HG03442 (cell line): Measurements from ENCODE around the gene IER5L.
A peak's percentile ranks its signal among the peaks of the same experiment; 100 is the strongest.

Source experiments
- ATAC-seq: cut with Tn5 transposase; IDR thresholded peaks from one replicate; pipeline ENCODE4 v1.9.1; 2021; ENCODE audit warnings: mild to moderate bottlenecking, moderate library complexity; ENCODE audit not compliant: unreplicated experiment

Gene IER5L

GRCh38 chr9:129177791-129178567 is at the start of gene IER5L:
TSS of gene IER5L (minus strand) at chr9:129178261. CDS start at chr9:129178052, 209 bp downstream.
- peak; percentile 76 for ATAC-seq

- no peak for ATAC-seq
These were observed 49.8 kb upstream of the IER5L start for GRCh38 chr9:129227843-129228189.

DNA sequence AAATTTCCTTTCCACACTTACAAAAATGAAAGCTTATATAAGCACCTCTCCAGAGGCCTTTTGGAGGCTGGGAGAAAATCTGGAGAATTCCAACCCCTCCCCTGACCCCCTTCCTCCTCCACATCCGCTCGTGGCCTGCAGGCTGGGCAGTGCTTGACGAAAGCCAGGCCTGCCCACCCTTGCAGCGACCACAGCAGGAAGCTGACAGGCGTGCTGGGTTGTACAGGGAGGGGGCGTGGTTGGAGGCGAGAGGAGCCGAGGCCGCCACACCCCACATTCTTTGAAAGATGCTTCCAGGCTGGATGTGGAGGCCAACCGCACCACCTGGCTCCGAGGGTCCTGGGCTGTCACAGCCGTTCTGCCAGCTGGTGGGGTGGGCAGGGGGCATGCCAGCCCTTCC is 47.8 kb upstream of the IER5L start:
- ATAC-seq, result no peak

DNA sequence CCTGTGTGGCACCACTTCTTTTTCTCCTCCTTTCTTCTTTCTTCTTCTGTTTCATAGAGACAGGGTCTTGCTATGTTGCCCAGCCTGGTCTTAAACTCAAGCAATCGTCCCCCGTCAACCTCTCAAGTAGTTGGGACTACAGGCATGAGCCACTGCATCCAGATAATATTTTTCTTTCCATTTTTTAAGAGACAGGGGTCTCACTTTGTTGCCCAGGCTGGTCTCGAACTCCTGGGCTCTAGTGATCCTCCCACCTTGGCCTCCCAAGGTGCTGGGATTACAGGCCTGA is 47.4 kb upstream of the IER5L start:
- ATAC-seq, result no peak

GRCh38 chr9:129224618-129225489 is 46.8 kb upstream of the IER5L start:
- ATAC-seq, result no peak

DNA sequence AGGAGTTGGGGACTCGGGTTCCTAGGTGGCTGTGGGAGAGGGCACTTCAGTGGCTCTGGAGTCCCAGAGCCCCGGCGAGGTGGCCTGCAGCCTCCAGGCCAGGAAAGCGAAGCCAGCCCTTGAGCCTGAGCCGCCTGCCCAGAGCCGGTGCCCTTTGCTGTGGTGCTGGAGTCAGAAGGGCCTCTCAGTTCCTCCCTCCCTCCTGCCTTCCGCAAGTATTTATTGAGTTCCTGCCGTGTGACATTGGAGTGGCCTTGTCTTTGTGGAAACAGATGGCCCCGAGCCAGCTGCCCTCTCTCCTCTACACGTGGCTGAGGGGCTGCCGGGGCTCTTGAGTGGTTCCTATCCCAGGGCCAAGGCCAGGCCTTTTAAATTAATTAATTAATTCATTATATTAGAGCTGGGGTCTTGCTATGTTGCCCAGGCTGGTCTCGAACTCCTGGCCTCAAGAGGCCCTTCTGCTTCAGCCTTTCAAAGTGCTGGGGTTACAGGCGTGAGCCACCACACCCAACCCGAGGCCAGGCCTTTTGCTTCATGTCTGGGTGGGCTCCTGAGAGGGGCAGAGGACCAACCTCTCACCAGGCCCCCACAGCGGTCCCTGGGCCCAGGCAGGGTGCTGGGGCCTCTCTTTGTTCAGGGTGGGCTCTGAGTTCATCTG is 45.6 kb upstream of the IER5L start:
- no peak for ATAC-seq

DNA sequence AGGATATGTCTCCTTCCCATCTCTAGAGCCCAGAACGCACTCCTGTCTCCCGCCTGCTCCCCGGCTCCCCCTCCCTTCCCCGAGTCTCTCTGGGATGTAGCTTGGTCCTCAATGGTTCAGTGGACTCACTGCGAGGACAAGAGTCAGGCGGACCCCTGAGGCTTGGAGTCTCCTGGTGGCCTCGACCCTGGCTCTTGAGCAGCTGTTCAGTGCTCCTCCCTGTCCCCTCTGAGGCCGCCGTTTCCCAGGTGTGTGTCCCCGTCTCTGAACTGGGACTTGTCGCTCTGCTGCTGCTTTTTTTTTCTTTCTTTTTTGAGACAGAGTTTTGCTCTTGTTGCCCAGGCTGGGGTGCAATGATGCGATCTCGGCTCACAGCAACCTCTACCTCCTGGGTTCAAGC is 44.8 kb upstream of the IER5L start:
- ATAC-seq, result no peak

DNA sequence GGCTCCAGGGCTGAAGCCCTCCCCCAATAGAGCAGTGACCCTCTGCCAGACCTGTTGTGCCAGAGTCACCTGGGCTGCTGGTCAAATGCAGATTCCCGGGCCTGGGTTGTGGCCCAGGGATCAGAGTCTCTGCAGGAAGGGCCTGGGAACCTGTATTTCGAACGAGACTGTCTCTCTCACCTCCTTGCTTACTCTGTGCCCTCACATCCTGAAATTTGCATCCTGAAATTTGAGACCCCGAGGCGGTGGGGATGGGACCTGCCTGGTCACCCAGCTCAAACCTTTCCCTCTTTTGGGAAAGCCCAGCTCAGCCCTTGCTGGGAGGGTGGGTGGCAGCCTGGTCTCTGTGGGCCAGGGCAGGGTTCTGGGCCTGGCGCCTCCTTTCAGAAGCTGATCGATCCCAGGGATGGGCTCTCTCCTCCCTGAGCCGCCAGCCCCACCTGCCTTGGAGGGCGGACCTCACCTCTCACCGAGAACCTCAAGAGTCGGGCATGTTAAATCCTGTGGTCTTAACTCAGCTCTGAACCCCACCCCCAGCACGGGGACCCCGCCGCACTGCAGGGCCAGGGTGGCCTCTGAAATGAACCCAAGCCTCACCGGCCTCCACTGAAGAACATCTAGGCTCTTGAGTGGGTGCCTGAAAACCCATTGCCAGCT is 44.0 kb upstream of the IER5L start:
- ATAC-seq, result no peak

DNA sequence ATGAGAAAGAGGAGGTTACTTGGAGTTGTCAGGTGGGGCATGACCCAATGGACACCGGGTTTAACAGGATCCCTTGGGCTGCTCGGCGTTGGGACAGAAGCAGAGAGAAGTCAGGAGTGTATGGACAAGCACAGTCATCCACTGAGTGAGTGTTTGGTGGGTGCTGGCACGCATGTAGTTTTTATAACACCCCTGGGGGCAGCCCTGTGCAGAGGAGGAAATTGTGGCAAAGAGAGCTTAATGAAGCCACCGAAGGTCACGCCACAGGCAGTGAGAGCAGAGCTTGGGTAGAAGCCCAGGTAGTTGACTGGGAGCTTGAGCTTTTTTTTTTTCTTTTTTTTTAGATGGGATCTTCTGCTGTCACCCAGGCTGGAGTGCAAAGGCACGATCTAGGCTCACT is 43.2 kb upstream of the IER5L start:
- ATAC-seq, result no peak

GRCh38 chr9:129220771-129221170 is 42.7 kb upstream of the IER5L start:
- ATAC-seq, result no peak

DNA sequence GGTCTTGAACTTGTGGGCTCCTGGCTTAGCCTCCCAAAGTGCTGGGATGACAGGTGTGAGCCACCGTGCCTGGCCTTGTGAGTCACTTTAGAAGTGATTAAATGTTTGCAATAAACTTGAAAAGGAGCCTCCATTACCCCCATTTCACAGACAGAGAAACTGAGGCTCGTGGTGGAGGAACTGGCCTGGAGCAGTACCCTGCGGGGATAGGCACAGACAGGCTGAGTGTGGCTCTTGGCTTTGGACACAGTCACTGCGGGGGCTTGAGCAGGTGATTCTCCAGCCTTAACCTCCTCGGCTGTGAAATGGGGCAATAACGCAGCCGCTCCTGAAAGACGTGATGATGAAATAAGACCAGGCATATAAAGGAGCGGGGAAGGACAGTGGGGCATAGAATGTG is 40.9 kb upstream of the IER5L start:
- ATAC-seq, result no peak

DNA sequence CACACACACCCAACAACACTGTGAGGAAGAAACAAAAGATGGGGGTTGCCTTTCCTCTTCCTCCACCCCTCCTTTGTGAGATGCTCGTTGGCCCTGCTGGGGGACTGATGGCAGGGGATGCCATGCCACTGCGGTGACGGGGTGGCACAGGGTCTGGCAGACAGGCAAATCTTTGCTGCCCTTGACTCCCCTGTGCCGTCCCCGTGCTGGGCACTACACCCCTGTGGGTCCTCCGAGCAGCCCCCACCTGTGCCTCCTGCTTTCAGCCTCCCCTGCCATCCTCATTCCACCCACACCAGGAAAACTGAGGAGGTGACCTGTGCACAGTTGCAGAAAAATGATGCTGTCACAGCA is 40.2 kb upstream of the IER5L start:
- no peak for ATAC-seq

- ATAC-seq, result no peak
These were observed 35.5 kb upstream of the IER5L start for GRCh38 chr9:129213551-129213950.

DNA sequence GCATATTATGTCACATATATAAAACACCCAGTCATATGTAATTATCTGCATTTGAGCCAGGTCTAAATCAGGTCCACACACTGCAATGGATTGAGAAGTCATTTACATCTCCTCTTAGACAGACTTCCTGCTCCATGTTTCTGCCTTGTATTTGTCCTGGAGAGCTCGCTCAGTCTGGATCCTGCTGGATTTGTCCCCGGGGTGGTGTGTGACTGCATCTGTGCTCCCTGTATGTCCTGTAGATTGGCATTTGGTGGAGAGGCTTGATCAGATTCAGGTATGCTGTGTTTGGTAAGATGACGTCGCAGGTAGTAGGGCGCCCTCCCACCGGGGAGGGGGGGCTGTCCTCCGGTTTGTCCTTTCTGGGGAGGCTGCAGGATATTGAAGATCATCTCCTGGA is 33.6 kb upstream of the IER5L start:
- no peak for ATAC-seq

DNA sequence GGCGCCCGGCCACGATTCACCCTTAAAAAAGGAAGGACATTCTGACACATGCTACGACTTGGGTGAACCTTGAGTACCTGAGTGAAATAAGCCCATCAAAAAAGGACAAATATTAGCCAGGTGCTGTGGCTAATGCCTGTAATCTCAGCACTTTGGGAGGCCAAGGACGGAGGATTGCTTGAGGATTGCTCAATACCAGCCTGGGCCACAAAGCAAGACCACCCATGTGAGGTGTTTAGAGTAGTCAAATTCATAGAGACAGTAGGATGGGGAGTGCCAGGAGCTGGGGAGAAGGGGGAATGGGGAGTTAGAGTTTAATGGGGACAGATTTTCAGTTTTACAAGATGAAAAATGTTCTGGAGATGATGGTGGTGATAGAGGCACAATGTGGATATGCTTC is 32.1 kb upstream of the IER5L start:
- no peak for ATAC-seq

DNA sequence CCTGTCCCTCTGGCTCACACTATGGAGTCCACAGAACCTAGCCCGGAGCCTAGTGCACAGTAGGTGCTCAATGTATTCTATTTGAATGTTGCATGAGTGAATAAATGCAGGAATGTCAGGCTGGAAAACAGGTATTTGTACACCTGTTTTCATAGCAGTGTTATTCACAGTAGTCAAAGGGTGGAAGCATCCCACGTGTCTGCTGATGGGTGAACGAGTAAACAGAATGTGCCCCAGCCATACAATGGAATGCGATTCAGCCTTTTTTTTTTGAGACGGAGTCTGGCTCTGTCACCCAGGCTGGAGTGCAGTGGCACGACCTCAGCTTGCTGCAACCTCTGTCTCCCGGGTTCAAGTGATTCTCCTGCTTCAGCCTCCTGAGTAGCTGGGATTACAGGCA is 31.5 kb upstream of the IER5L start:
- ATAC-seq, result no peak

GRCh38 chr9:129209109-129209508 is 31.0 kb upstream of the IER5L start:
- no peak for ATAC-seq

DNA sequence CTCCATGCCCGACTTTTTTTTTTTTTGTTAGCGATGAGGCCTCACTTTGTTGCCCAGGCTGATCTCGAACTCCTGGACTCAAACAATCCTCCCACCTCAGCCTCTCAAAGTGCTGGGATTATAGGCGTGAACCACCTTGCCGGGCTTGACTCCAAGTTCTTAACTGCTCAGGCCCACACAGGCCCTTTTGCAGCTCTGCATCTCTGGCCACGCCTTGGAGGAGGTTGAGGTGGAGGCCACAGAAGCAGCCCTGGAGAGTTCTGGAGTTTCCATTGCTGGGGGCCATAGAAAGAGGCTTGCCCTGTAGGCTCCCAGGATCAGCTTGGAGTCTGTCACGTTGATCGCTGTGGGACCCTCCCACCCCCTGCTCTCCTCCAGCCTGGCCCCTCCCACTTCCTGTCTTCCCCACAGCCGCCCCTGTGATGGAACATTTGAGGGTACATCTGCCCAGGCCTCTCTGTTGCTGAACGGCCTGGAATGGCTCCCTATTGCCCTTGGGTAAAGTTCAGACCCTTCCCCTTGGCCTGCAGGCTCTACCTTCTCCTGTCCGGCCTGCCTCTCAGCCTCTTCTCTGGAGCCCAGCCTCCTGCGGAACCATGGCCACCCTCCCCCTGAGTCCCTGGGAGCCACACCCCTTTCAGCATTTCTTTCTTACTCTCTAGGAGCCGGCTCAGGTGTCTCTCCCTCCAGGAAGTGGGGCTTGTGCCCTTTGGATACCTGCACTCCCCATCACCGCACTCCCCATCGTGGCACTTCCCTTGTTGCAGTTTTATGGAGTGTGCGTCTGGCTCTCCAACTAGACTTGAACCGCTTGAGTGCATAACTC is 30.4 kb upstream of the IER5L start:
- ATAC-seq, result no peak

GRCh38 chr9:129206905-129207304 is 28.8 kb upstream of the IER5L start:
- no peak for ATAC-seq

DNA sequence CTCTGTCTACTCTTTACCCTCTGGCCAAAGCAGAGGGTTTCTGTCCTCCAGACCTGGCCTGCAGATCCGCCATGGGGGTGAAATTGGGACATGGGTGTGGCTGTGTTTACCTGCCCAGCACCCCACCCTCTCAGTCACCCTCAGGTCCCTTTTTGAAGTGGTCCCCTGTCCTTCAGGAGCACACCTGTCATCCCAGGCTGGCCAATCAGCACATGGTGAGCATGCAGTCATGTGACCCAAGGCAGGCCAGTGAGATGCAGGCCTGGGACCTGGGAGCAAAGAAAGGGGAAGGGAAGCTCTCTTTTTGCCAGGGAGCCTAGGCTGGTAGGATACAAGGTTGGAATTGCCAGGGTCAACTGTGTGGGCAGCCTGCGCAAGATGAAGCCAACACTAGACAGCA is 28.3 kb upstream of the IER5L start:
- no peak for ATAC-seq

GRCh38 chr9:129204840-129205239 is 26.8 kb upstream of the IER5L start:
- no peak for ATAC-seq
